ENCODE data around the gene TRIM4. TPM values are rescaled to one million over a fixed set of nuclear protein-coding genes. Genes with fewer than 3 reads are reported as not detected.
"Not testable (repeated sequence)": the region's sequence is repeated elsewhere in the genome, so short reads cannot be mapped to it uniquely, and the experiment has no call there.

TRIM4 gene
- total RNA-seq, 1 experiment from 2014 or later = 6.9 TPM

DNA sequence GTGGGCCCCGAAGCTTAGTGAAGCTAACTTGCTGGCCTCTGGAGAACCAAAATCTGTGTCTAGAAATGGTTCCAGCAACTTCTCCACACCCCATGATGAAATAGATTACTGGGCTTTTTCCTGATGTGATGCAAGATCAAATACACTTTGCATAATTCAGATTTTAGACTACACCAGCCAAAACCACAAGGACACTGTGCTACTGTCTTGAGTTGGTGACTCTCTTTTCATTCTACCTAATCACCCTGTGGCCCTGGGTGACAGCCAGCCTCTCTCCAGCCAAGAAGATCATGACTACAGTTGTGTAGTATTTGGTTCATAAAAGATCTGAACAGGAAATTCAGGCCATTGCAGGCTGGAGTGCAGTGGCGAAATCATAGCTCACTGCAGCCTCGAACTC, 34.3 kb upstream of the TRIM4 start:
- no peak overlapping the region for H4K8ac ChIP-seq (replicated peaks; ENCODE audit: insufficient read length, low read depth, low read length)
- H2AFZ ChIP-seq (ENCODE audit: low read length) = no peak overlapping the region
- Mint-ChIP-seq H3K4me1 (no peaks in the 10 kb centered on the region), H3K27ac (no peak overlapping the region; a peak in 1 of 7 replicates), H3K9me3 (peaks cover 29 to 30% of the 10 kb centered on the region in 2 experiments), H3K27me3 (ENCODE audit: low read depth) (peaks cover 10% of the 10 kb centered on the region), H3K36me3 (ENCODE audit: insufficient read depth in 1 of 3, low read depth in 3 of 3) (peaks cover 15 to 27% (median 18%) of the 10 kb centered on the region in 3 experiments), H3K4me3 (no peak overlapping the region)
- H3K4me2 ChIP-seq (ENCODE audit: insufficient read depth, insufficient read length, low read length) = no peak overlapping the region
- H3K14ac ChIP-seq (ENCODE audit: insufficient read depth, low read length) = no peak overlapping the region
- H2AK5ac ChIP-seq (ENCODE audit: insufficient read length, low read length) = peak overlapping the region; percentile 72
- no peak overlapping the region for H4K5ac ChIP-seq (ENCODE audit: insufficient read length, low read depth, low read length)
- H2BK5ac ChIP-seq (ENCODE audit: insufficient read length, low read length) = no peak overlapping the region
- no CpG with 5 or more reads among the region's 3 CpGs for WGBS (ENCODE audit: extremely low coverage, insufficient read length, low lambda C conversion rate)
- H3K9me3 ChIP-seq (ENCODE audit: control insufficient read depth, low read depth, low read length) = no peaks in the 10 kb centered on the region
- no peak overlapping the region for H4K91ac ChIP-seq (ENCODE audit: insufficient read length, low read depth, low read length)
- H3K79me1 ChIP-seq (ENCODE audit: insufficient read depth, low read depth, low read length, poor library complexity, severe bottlenecking) = no peaks in the 10 kb centered on the region
- H2BK15ac ChIP-seq (ENCODE audit: low read depth, low read length) = no peak overlapping the region
- no peak overlapping the region for H3K56ac ChIP-seq (ENCODE audit: insufficient read length, low read depth, low read length)
- H3K23me2 ChIP-seq (ENCODE audit: insufficient read length, low read depth, low read length, poor library complexity, severe bottlenecking) = no peaks in the 10 kb centered on the region
- H3K23ac ChIP-seq (ENCODE audit: insufficient read length, low read depth, low read length) = no peak overlapping the region
- H3T11ph ChIP-seq (ENCODE audit: low read length) = no peak overlapping the region
- H3K4me1 ChIP-seq (ENCODE audit: insufficient read depth, low read length) = no peaks in the 10 kb centered on the region
- H3K4ac ChIP-seq (ENCODE audit: low read depth, low read length) = no peak overlapping the region
- H2BK12ac ChIP-seq (ENCODE audit: insufficient read length, low read depth, low read length) = no peak overlapping the region
- no peak overlapping the region for H3K27ac ChIP-seq (ENCODE audit: insufficient read length, low read depth, low read length)
- no peaks in the 10 kb centered on the region for H3K27me3 ChIP-seq (ENCODE audit: insufficient read depth, low read length)
- no peak overlapping the region for H3K9ac ChIP-seq (ENCODE audit: extremely low read depth, insufficient read length, low read length)
- no peak overlapping the region for H2BK20ac ChIP-seq (ENCODE audit: low read depth, low read length, poor library complexity, severe bottlenecking)
- no peaks in the 10 kb centered on the region for H3K79me2 ChIP-seq (ENCODE audit: insufficient read depth, low read length)
- no peaks in the 10 kb centered on the region for H4K20me1 ChIP-seq (ENCODE audit: control insufficient read depth, insufficient read depth, insufficient read length)
- no peak for DNase-seq
- H3K18ac ChIP-seq (ENCODE audit: insufficient read length, low read depth, low read length) = no peak overlapping the region
- TF ChIP-seq, protein P1, sequence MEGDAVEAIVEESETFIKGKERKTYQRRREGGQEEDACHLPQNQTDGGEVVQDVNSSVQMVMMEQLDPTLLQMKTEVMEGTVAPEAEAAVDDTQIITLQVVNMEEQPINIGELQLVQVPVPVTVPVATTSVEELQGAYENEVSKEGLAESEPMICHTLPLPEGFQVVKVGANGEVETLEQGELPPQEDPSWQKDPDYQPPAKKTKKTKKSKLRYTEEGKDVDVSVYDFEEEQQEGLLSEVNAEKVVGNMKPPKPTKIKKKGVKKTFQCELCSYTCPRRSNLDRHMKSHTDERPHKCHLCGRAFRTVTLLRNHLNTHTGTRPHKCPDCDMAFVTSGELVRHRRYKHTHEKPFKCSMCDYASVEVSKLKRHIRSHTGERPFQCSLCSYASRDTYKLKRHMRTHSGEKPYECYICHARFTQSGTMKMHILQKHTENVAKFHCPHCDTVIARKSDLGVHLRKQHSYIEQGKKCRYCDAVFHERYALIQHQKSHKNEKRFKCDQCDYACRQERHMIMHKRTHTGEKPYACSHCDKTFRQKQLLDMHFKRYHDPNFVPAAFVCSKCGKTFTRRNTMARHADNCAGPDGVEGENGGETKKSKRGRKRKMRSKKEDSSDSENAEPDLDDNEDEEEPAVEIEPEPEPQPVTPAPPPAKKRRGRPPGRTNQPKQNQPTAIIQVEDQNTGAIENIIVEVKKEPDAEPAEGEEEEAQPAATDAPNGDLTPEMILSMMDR (conservative IDR thresholded peaks at IDR 0.05) = no peak
- no peak overlapping the region for H2BK120ac ChIP-seq (ENCODE audit: low read depth, low read length, poor library complexity, severe bottlenecking)

GRCh38 chr7:99952649-99953048, 33.3 kb upstream of the TRIM4 start:
- H3K18ac ChIP-seq (ENCODE audit: insufficient read length, low read depth, low read length); H2BK12ac ChIP-seq (ENCODE audit: insufficient read length, low read depth, low read length); H4K91ac ChIP-seq (ENCODE audit: insufficient read length, low read depth, low read length); H3K9me3 ChIP-seq (ENCODE audit: control insufficient read depth, low read depth, low read length); H3K79me1 ChIP-seq (ENCODE audit: insufficient read depth, low read depth, low read length, poor library complexity, severe bottlenecking); H3K27ac Mint-ChIP-seq; H3T11ph ChIP-seq (ENCODE audit: low read length); H3K14ac ChIP-seq (ENCODE audit: insufficient read depth, low read length); H3K27me3 Mint-ChIP-seq (ENCODE audit: low read depth); DNase-seq; H2BK20ac ChIP-seq (ENCODE audit: low read depth, low read length, poor library complexity, severe bottlenecking); H3K79me2 ChIP-seq (ENCODE audit: insufficient read depth, low read length); H3K4ac ChIP-seq (ENCODE audit: low read depth, low read length); H3K56ac ChIP-seq (ENCODE audit: insufficient read length, low read depth, low read length); H3K4me1 Mint-ChIP-seq; H2BK5ac ChIP-seq (ENCODE audit: insufficient read length, low read length); H4K20me1 ChIP-seq (ENCODE audit: control insufficient read depth, insufficient read depth, insufficient read length); H2AK5ac ChIP-seq (ENCODE audit: insufficient read length, low read length); H4K5ac ChIP-seq (ENCODE audit: insufficient read length, low read depth, low read length); H2BK120ac ChIP-seq (ENCODE audit: low read depth, low read length, poor library complexity, severe bottlenecking); H3K4me2 ChIP-seq (ENCODE audit: insufficient read depth, insufficient read length, low read length); H4K8ac ChIP-seq (replicated peaks; ENCODE audit: insufficient read length, low read depth, low read length); H3K4me3 Mint-ChIP-seq; H3K9ac ChIP-seq (ENCODE audit: extremely low read depth, insufficient read length, low read length); H3K4me1 ChIP-seq (ENCODE audit: insufficient read depth, low read length); H2BK15ac ChIP-seq (ENCODE audit: low read depth, low read length); H3K27me3 ChIP-seq (ENCODE audit: insufficient read depth, low read length); H3K27ac ChIP-seq (ENCODE audit: insufficient read length, low read depth, low read length); H3K23me2 ChIP-seq (ENCODE audit: insufficient read length, low read depth, low read length, poor library complexity, severe bottlenecking); H2AFZ ChIP-seq (ENCODE audit: low read length); H3K23ac ChIP-seq (ENCODE audit: insufficient read length, low read depth, low read length): not testable (repeated sequence)
- WGBS (ENCODE audit: extremely low coverage, insufficient read length, low lambda C conversion rate) = no CpG with 5 or more reads among the region's 4 CpGs
- Mint-ChIP-seq H3K9me3 (peaks cover 30 to 33% of the 10 kb centered on the region in 2 experiments), H3K36me3 (ENCODE audit: insufficient read depth in 1 of 3, low read depth in 3 of 3) (peaks cover 15 to 28% (median 19%) of the 10 kb centered on the region in 3 experiments)
